ENCODE measurements around the gene ROBO3.

ROBO3 gene

GRCh38 chr11:124842305-124842704 lies 22.9 kb upstream of the ROBO3 start:
- no peak for DNase-seq (ENCODE audit: low read depth, low spot score)

GRCh38 chr11:124843616-124843910 lies 21.7 kb upstream of the ROBO3 start:
- DNase-seq (ENCODE audit: low read depth, low spot score), result no peak

- DNase-seq (ENCODE audit: low read depth, low spot score), result no peak
Observed at GRCh38 chr11:124844664-124845079, 20.6 kb upstream of the ROBO3 start.

- DNase-seq (ENCODE audit: low read depth, low spot score), result no peak
Observed at GRCh38 chr11:124846070-124846673, 19.1 kb upstream of the ROBO3 start.

GRCh38 chr11:124859171-124859570 lies 6.1 kb upstream of the ROBO3 start:
- no peak for DNase-seq (ENCODE audit: low read depth, low spot score)

- no peak for DNase-seq (ENCODE audit: low read depth, low spot score)
Observed at GRCh38 chr11:124861670-124862069, 3.6 kb upstream of the ROBO3 start.

- no peak for DNase-seq (ENCODE audit: low read depth, low spot score)
Observed at GRCh38 chr11:124863137-124863825, 2.0 kb upstream of the ROBO3 start.

GRCh38 chr11:124863826-124864165 lies 1.4 kb upstream of the ROBO3 start:
- DNase-seq (ENCODE audit: low read depth, low spot score), result no peak

GRCh38 chr11:124864176-124864891 lies 898 bp upstream of the ROBO3 start:
- no peak for DNase-seq (ENCODE audit: low read depth, low spot score)

GRCh38 chr11:124864892-124865180 lies 396 bp upstream of the ROBO3 start:
- no peak for DNase-seq (ENCODE audit: low read depth, low spot score)

- no peak for DNase-seq (ENCODE audit: low read depth, low spot score)
Observed at GRCh38 chr11:124865902-124866851, 945 bp downstream of the ROBO3 start.

- no peak for DNase-seq (ENCODE audit: low read depth, low spot score)
Observed at GRCh38 chr11:124867700-124868099, 2.5 kb downstream of the ROBO3 start.

- no peak for DNase-seq (ENCODE audit: low read depth, low spot score)
Observed at GRCh38 chr11:124868331-124869274, 3.4 kb downstream of the ROBO3 start.

GRCh38 chr11:124869331-124869730 lies 4.1 kb downstream of the ROBO3 start:
- DNase-seq (ENCODE audit: low read depth, low spot score), result no peak

GRCh38 chr11:124869856-124870387 lies 4.7 kb downstream of the ROBO3 start:
- no peak for DNase-seq (ENCODE audit: low read depth, low spot score)

GRCh38 chr11:124870430-124870829 lies 5.2 kb downstream of the ROBO3 start:
- DNase-seq (ENCODE audit: low read depth, low spot score), result no peak

- no peak for DNase-seq (ENCODE audit: low read depth, low spot score)
Observed at GRCh38 chr11:124872280-124872679, 7.0 kb downstream of the ROBO3 start.

GRCh38 chr11:124872741-124873140 lies 7.5 kb downstream of the ROBO3 start:
- no peak for DNase-seq (ENCODE audit: low read depth, low spot score)

GRCh38 chr11:124873951-124874350 lies 8.7 kb downstream of the ROBO3 start:
- DNase-seq (ENCODE audit: low read depth, low spot score), result no peak

- DNase-seq (ENCODE audit: low read depth, low spot score), result no peak
Observed at GRCh38 chr11:124874571-124875255, 9.5 kb downstream of the ROBO3 start.

Measured in smooth muscle cell of the brain vasculature (primary cell).